A549 (cell line): Measurements from ENCODE around the gene EGFL8. TPM values are rescaled to one million over a fixed set of nuclear protein-coding genes. Genes with fewer than 3 reads are reported as not detected.

Source experiments
- ATAC-seq, 2 experiments: fragments of 200-7000 bp in 1 of 2; fragments of >200 bp in 1 of 2; cut with Nextera tagmentation in 1 of 2; cut with Tn5 transposase in 1 of 2; 3 replicates each; pipeline versions ENCODE4 v1.8.0 to v1.9.1; 2018 to 2020; ENCODE audit warnings: mild to moderate bottlenecking in 1 of 2, moderate library complexity in 1 of 2
- CTCF ChIA-PET: fragments of 300-600 bp; sonication (Branson Sonifier 250); formaldehyde crosslinking; extraction: SDS; loops from one replicate; lab custom pipeline; 2021; ENCODE audit warnings: antibody characterized with exemption, inconsistent platforms; lab: Yijun Ruan, JAX
- POLR2A ChIA-PET: fragments of 350-600 bp; formaldehyde crosslinking; extraction: SDS; loops from one replicate; lab custom pipeline; 2021; ENCODE audit warnings: antibody characterized with exemption, inconsistent platforms; lab: Yijun Ruan, JAX
- DNase-seq, 2 experiments: peaks; one replicate each; pipeline versions ENCODE4 v3.0.0 to v3.0.0-alpha.2; 2011 to 2016; ENCODE audit warnings: low read depth in 1 of 2, low spot score in 1 of 2
- FAIRE-seq: peaks from 2 replicates; lab custom pipeline; 2011; peaks lifted over from hg19 to GRCh38; lab: Jason Lieb, UNC
- H3K27ac ChIP-seq, 2 experiments: fragments of >200 bp; sonication (Bioruptor Twin); formaldehyde crosslinking; 3 replicates each; pipeline ENCODE4 v1.5.1; 2016 to 2017
- H3K4me1 ChIP-seq: fragments of >200 bp; sonication (Bioruptor Twin); formaldehyde crosslinking; 3 replicates; pipeline ENCODE4 v1.6.1; 2016
- H3K4me2 ChIP-seq: fragments of >200 bp; sonication (Bioruptor Twin); formaldehyde crosslinking; 3 replicates; pipeline ENCODE4 v1.6.1; 2016
- H3K4me3 ChIP-seq: fragments of >200 bp; sonication (Bioruptor Twin); formaldehyde crosslinking; 3 replicates; pipeline ENCODE4 v1.5.1; 2016
- H3K9me3 ChIP-seq: fragments of >200 bp; sonication (Bioruptor Twin); formaldehyde crosslinking; 3 replicates; pipeline ENCODE4 v1.6.1; 2016
- CHD2 ChIP-seq: fragments of 150-350 bp; IDR thresholded peaks from 2 replicates; pipeline ENCODE4 v1.6.1; 2014; ENCODE audit warnings: low read length; ENCODE audit not compliant: partially characterized antibody
- EP300 ChIP-seq, 2 experiments: fragments of >200 bp; sonication (Bioruptor Twin); formaldehyde crosslinking; IDR thresholded peaks; 2 replicates in 1 of 2; 3 replicates in 1 of 2; pipeline ENCODE4 v1.6.1; 2016 to 2017
- HDAC2 ChIP-seq: fragments of 200-600 bp; sonication (generic); IDR thresholded peaks from 2 replicates; pipeline ENCODE4 v1.6.1; 2016
- MAFK ChIP-seq: fragments of 450-650 bp; IDR thresholded peaks from 2 replicates; pipeline ENCODE4 v1.6.1; 2014; ENCODE audit not compliant: partially characterized antibody
- POLR2A ChIP-seq: IDR thresholded peaks from 2 replicates; pipeline ENCODE4 v1.6.1; 2012; ENCODE audit warnings: mild to moderate bottlenecking, low read length
- RCOR1 ChIP-seq: fragments of 150-350 bp; IDR thresholded peaks from 2 replicates; pipeline ENCODE4 v1.6.1; 2014; ENCODE audit warnings: antibody characterized with exemption, low read length, low read depth
- RFX5 ChIP-seq: fragments of 450-650 bp; IDR thresholded peaks from 2 replicates; pipeline ENCODE4 v1.7.1; 2014; ENCODE audit warnings: antibody characterized with exemption, mild to moderate bottlenecking, moderate library complexity
- WGBS: methylation state at CpG from one replicate; pipeline ENCODE4 v1.1.6; 2017; ENCODE audit errors: missing lambda C conversion rate; 5-methylcytosine and 5-hydroxymethylcytosine counted together
- polyA plus RNA-seq, 4 experiments: library from polyadenylated mRNA; depleted of rRNA in 3 of 4; stranded (reverse); fragments of >200 nt; fragmentation: RNase III in 1 of 4; extraction: RNeasy Plus Mini Kit Qiagen cat#74134 plus additional on column Dnase treatment in 1 of 4; gene quantifications; 2 replicates in 3 of 4; 3 replicates in 1 of 4; pipeline ENCODE4 v1.2.3, GENCODE V29; 2011 to 2017
- TF ChIP-seq, protein P1 (sequence below): fragments of >200 bp; sonication (Bioruptor Twin); formaldehyde crosslinking; IDR thresholded peaks from 3 replicates; pipeline ENCODE4 v1.6.1; 2016
- TF ChIP-seq, protein P2 (sequence below): IDR thresholded peaks from 2 replicates; pipeline ENCODE4 v1.6.1; 2012
- TF ChIP-seq, protein P3 (sequence below): IDR thresholded peaks from 2 replicates; pipeline ENCODE4 v1.6.1; 2012; ENCODE audit warnings: low read depth, borderline replicate concordance
- TF ChIP-seq, protein P4 (sequence below): fragments of >200 bp; sonication (Bioruptor Twin); formaldehyde crosslinking; IDR thresholded peaks from 2 replicates; pipeline ENCODE4 v1.6.1; 2016
- TF ChIP-seq, protein P5 (sequence below): fragments of 450-650 bp; IDR thresholded peaks from 2 replicates; pipeline ENCODE4 v1.6.1; 2014; ENCODE audit warnings: antibody characterized with exemption
- TF ChIP-seq, protein P6 (sequence below): fragments of >200 bp; sonication (Bioruptor Twin); formaldehyde crosslinking; IDR thresholded peaks from 3 replicates; pipeline ENCODE4 v1.5.1; 2016

Gene EGFL8
- polyA plus RNA-seq, 2 of the 4 experiments (the other 2 are of a cell fraction): 2.0 to 3.1 TPM

DNA sequence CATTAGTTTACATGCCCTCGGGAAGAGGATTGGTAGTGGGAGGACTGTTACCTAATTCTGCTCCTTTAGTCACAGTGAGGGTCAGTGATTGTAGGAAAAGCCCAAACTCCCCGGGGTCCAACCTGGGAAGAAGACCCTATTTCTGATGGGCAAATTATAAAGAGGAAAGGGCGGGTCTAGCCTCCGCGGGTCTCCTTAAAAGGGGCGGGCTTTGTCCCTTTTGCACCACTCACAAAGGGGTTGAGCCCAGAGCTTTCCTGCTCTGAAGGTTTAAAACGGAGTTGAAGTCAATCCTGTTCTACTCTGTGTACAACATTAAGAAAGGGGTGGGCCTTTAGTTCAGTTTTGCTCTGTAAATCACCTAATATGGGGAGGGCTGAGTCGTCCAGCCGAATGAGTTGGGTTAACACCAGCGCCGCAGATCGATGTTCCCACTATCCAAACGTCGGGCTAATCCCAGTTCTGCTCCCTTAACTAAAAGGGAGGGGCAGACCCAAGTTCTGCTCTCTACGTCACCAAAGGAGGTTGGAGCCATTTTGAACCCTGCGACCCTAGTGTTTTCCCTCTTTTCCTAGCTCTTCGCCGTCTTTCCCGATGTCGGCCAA is 12.9 kb downstream of the EGFL8 start (continued):
- TF ChIP-seq, protein P1, sequence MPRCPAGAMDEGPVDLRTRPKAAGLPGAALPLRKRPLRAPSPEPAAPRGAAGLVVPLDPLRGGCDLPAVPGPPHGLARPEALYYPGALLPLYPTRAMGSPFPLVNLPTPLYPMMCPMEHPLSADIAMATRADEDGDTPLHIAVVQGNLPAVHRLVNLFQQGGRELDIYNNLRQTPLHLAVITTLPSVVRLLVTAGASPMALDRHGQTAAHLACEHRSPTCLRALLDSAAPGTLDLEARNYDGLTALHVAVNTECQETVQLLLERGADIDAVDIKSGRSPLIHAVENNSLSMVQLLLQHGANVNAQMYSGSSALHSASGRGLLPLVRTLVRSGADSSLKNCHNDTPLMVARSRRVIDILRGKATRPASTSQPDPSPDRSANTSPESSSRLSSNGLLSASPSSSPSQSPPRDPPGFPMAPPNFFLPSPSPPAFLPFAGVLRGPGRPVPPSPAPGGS: 0 out of 3 replicates have a peak, but pooled peaks have one; percentile 33
- no peak for TF ChIP-seq HDAC2

DNA sequence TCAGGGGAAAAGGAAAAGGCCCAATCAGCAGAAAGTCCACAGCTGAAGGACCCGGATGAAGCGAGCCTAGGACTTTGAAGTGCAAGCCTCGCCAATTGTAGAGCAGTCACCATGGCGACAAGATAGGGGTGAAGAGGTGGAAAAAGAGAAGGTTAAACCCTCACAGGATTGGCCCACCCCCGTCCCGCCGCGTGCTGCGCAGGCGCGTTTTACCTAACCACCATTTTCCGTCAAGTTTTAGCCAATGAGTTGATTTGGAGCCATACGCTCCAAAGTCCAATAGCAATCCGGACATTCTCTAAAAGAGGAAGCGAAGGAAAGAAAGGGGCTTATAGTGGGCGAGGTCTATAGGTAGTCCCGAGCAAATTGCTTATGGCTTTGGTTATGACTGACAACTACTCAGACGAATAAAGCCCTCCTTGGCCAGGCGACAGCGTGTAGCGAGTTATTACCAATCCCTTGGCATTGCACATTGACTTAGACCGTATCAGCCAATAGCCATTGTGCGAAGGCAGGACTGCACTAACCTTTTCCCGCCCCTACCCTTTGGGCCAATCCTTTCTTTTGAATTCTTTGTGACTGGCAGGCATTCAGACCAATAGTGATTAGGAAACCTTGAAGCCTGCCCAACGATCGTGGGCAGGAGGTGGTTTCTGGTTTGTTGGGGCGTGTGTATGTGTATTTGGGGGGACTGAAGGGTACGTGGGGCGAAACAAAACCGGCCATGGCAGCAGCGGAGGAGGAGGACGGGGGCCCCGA is 13.6 kb downstream of the EGFL8 start, which contains the start of gene RNF5:
Gene RNF5 (plus strand): TSS at position 618 of the 759 bp plus-strand sequence. CDS start 107 bp downstream, at position 725.
- peak; percentile 79 to 91 for ATAC-seq
- CTCF ChIA-PET: interaction anchor here (0.6 to 1.5 kb wide), 5 partner anchors 10 to 60 kb away, joined by 3 to 6 read pairs (median 4); no protein-coding TSS in a partner anchor
- peak within 1 kb of the TSS; percentile 94 for H3K4me2 ChIP-seq
- 4% methylated on average over 30 of the region's 33 CpGs for WGBS
- peak within 1 kb of the TSS; percentile 97 to 99 for H3K27ac ChIP-seq
- peak within 1 kb of the TSS; percentile 100 for H3K4me3 ChIP-seq
- TF ChIP-seq MAFK: peak; percentile 100
- peak; percentile 21; the same call in 1 of the 2 replicates for TF ChIP-seq RFX5
- no peak for TF ChIP-seq POLR2A
- TF ChIP-seq, protein P2, sequence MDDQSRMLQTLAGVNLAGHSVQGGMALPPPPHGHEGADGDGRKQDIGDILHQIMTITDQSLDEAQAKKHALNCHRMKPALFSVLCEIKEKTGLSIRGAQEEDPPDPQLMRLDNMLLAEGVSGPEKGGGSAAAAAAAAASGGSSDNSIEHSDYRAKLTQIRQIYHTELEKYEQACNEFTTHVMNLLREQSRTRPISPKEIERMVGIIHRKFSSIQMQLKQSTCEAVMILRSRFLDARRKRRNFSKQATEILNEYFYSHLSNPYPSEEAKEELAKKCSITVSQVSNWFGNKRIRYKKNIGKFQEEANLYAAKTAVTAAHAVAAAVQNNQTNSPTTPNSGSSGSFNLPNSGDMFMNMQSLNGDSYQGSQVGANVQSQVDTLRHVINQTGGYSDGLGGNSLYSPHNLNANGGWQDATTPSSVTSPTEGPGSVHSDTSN: peak; percentile 97
- TF ChIP-seq, protein P3, sequence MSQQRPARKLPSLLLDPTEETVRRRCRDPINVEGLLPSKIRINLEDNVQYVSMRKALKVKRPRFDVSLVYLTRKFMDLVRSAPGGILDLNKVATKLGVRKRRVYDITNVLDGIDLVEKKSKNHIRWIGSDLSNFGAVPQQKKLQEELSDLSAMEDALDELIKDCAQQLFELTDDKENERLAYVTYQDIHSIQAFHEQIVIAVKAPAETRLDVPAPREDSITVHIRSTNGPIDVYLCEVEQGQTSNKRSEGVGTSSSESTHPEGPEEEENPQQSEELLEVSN: 0 out of 2 replicates have a peak, but pooled peaks have one; percentile 10
- DNase-seq: peak; percentile 95 to 100
- H3K9me3 ChIP-seq: no peaks in the 10 kb centered on the region
- peaks cover 20% of the 10 kb centered on the region for H3K4me1 ChIP-seq
- FAIRE-seq: no peak
- POLR2A ChIA-PET: interaction anchor here (1.0 to 2.5 kb wide), 6 partner anchors 11 to 63 kb away, joined by 3 to 24 read pairs (median 5); partner anchors contain the start of genes FKBPL and PBX2

DNA sequence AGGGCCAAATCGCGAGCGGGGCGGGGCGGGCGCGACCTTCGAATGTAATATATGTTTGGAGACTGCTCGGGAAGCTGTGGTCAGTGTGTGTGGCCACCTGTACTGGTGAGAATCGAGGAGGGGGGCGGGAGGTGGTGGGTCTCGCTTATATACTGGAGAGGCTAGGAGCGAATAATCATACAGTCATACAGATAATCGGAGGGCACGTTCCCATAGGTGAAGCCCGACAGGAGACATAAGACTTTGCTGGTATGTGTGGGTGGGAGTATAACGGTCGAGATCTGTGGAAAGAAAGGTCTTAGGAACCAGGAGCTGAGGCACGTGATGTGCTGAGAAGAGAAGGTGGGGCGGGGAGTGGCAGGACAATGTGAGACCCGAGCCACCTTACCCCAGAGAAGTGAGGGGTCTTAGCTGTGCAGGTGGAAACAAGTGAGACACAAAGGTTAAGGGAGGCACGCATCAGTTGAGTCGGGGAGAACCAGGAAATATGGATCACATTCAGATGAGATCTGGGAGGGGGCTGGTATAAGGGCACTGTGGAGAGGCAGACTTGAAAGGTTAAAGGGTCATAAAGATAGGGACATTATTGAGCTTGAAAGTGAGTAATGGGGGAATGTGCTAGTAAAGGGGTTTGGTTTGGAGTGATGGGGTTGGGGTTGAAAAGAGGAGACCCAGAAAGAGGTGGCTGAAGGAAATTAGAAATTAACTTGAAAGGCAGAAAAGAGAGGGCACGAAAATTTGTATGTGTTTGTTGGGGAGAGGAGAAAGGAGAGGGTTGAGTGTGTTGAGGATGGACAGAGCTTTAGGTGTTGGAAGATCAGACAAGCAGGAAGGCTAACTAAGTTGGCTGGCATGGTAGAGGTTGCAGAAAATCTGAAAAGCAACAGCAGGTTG is 14.4 kb downstream of the EGFL8 start:
- Histone ChIP-seq H3K4me2 (peak overlapping the region; percentile 94), H3K4me3 (peak overlapping the region; percentile 100), H3K9me3 (no peaks in the 10 kb centered on the region)
- CTCF ChIA-PET: interaction anchor here (0.6 to 1.5 kb wide), 5 partner anchors 10 to 95 kb away, joined by 3 to 6 read pairs (median 3); no protein-coding TSS in a partner anchor
- ATAC-seq (peak; percentile 2 to 8; a peak in 5 of 6 replicates), FAIRE-seq (no peak), DNase-seq (no peak)
- WGBS: 6% methylated on average over 13 of the region's 24 CpGs
- POLR2A ChIA-PET: interaction anchor here (1.3 kb wide), 1 partner anchor 17 kb away, joined by 5 read pairs; no protein-coding TSS in a partner anchor
- TF ChIP-seq RCOR1: no peak
- no peak for TF ChIP-seq CHD2
- TF ChIP-seq, protein P4, sequence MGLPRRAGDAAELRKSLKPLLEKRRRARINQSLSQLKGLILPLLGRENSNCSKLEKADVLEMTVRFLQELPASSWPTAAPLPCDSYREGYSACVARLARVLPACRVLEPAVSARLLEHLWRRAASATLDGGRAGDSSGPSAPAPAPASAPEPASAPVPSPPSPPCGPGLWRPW: no peak
- TF ChIP-seq, protein P5, sequence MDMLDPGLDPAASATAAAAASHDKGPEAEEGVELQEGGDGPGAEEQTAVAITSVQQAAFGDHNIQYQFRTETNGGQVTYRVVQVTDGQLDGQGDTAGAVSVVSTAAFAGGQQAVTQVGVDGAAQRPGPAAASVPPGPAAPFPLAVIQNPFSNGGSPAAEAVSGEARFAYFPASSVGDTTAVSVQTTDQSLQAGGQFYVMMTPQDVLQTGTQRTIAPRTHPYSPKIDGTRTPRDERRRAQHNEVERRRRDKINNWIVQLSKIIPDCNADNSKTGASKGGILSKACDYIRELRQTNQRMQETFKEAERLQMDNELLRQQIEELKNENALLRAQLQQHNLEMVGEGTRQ: peak; percentile 34; the same call in 1 of the 2 replicates
- TF ChIP-seq EP300 (IDR thresholded peaks at IDR 0.05): no peak
- TF ChIP-seq, protein P6, sequence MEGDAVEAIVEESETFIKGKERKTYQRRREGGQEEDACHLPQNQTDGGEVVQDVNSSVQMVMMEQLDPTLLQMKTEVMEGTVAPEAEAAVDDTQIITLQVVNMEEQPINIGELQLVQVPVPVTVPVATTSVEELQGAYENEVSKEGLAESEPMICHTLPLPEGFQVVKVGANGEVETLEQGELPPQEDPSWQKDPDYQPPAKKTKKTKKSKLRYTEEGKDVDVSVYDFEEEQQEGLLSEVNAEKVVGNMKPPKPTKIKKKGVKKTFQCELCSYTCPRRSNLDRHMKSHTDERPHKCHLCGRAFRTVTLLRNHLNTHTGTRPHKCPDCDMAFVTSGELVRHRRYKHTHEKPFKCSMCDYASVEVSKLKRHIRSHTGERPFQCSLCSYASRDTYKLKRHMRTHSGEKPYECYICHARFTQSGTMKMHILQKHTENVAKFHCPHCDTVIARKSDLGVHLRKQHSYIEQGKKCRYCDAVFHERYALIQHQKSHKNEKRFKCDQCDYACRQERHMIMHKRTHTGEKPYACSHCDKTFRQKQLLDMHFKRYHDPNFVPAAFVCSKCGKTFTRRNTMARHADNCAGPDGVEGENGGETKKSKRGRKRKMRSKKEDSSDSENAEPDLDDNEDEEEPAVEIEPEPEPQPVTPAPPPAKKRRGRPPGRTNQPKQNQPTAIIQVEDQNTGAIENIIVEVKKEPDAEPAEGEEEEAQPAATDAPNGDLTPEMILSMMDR: no peak
- TF ChIP-seq, all 56 proteins: peak for 1
- H3K27ac ChIP-seq: peak overlapping the region; percentile 77 to 99
- H3K4me1 ChIP-seq: peaks cover 21% of the 10 kb centered on the region
